Mucosa of descending colon (tissue), 3 donors: ENCODE measurements around the gene EPHX1. TPM values are rescaled to one million over a fixed set of nuclear protein-coding genes. Genes with fewer than 3 reads are reported as not detected.

Experiments used
- ATAC-seq: fragments of 200-7000 bp; cut with Tn5 transposase; one replicate; pipeline ENCODE4 v1.9.1; 2020; ENCODE audit warnings: mild to moderate bottlenecking, moderate library complexity
- DNase-seq, 3 donors: peaks; one replicate each; pipeline ENCODE4 v3.0.0-alpha.2; 2020
- H3K36me3 ChIP-seq: fragments of 200-600 bp; one replicate; pipeline ENCODE4 v1.8.0; 2021; ENCODE audit warnings: low read depth, mild to moderate bottlenecking
- H3K4me1 ChIP-seq: fragments of 200-600 bp; one replicate; pipeline ENCODE4 v1.8.0; 2021; ENCODE audit warnings: low read depth, mild to moderate bottlenecking
- H3K4me3 ChIP-seq: fragments of 200-600 bp; one replicate; pipeline ENCODE4 v1.8.0; 2021; ENCODE audit warnings: mild to moderate bottlenecking
- H3K9me3 ChIP-seq: fragments of 200-600 bp; one replicate; pipeline ENCODE4 v1.8.0; 2021; ENCODE audit warnings: mild to moderate bottlenecking
- intact Hi-C, 2 donors: fragments of 100-400 bp; cut with DNase I in 1 of 2; cut with micrococcal nuclease in 1 of 2; formaldehyde crosslinking; loops; one replicate each; pipeline versions ENCODE4 v1.11.0 to v1.11.1; 2022; cut with DNase I, micrococcal nuclease
- total RNA-seq, 3 donors: library from RNA; stranded (reverse); fragmentation: NEBNext Ultra II Directional in 2 of 3; extraction: Animal tissue kit (Norgen Biotek cat#: 25700) in 2 of 3; gene quantifications; one replicate each; pipeline versions ENCODE4 v1.2.1 to v1.2.4, GENCODE V29; 2021 to 2023
- TF ChIP-seq, protein P1 (sequence below): fragments of 200-600 bp; IDR thresholded peaks from one replicate; pipeline ENCODE4 v1.8.0; 2022; ENCODE audit warnings: antibody characterized with exemption, mild to moderate bottlenecking
- donor health status: DM: no; HTN: no; CAD: no; lungs with moderate emphysema.
- donor health status: DM: no; HTN: no; CAD: no.
- donor health status: DM: no; HTN: yes; CAD: no.

The EPHX1 gene
- total RNA-seq, 3 donors from 2014 or later: 48.8 to 86.3 (median 68.0) TPM

- DNase-seq (peak in 1 of 3 donors; percentile 10), ATAC-seq (no peak)
- Histone ChIP-seq H3K36me3 (no peaks in the 10 kb centered on the region), H3K9me3 (no peaks in the 10 kb centered on the region), H3K4me3 (no peak overlapping the region), H3K4me1 (no peaks in the 10 kb centered on the region)
- TF ChIP-seq, protein P1, sequence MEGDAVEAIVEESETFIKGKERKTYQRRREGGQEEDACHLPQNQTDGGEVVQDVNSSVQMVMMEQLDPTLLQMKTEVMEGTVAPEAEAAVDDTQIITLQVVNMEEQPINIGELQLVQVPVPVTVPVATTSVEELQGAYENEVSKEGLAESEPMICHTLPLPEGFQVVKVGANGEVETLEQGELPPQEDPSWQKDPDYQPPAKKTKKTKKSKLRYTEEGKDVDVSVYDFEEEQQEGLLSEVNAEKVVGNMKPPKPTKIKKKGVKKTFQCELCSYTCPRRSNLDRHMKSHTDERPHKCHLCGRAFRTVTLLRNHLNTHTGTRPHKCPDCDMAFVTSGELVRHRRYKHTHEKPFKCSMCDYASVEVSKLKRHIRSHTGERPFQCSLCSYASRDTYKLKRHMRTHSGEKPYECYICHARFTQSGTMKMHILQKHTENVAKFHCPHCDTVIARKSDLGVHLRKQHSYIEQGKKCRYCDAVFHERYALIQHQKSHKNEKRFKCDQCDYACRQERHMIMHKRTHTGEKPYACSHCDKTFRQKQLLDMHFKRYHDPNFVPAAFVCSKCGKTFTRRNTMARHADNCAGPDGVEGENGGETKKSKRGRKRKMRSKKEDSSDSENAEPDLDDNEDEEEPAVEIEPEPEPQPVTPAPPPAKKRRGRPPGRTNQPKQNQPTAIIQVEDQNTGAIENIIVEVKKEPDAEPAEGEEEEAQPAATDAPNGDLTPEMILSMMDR: no peak
- intact Hi-C loops: no loop called here
Observed at GRCh38 chr1:225863167-225863566, 53.2 kb downstream of the EPHX1 start.

DNA sequence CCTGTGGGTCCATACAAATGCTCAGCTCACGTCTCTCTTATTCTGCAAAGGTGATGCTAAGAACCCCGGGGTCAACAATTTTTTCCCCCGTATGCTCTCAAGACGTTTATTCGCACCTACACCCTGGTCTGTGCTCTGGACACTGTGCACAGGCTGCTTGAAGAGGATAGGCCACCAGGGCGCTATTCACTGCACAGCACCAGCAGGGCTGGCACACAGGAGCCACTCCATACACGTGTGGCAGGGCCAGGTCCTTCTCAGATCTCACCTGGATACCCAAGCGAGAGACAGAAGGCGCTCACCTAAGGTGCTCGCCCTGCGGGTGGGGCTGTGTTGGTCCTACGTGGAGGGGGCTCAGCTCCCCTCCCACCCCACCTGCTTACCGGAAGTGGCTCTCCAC lies 55.6 kb downstream of the EPHX1 start:
- TF ChIP-seq, protein P1: no peak
- DNase-seq (peak in 1 of 3 donors; percentile 49), ATAC-seq (peak; percentile 26)
- Histone ChIP-seq H3K4me3 (no peak overlapping the region), H3K9me3 (no peaks in the 10 kb centered on the region), H3K36me3 (peaks cover 3% of the 10 kb centered on the region), H3K4me1 (no peaks in the 10 kb centered on the region)
- intact Hi-C loops: no loop called here

DNA sequence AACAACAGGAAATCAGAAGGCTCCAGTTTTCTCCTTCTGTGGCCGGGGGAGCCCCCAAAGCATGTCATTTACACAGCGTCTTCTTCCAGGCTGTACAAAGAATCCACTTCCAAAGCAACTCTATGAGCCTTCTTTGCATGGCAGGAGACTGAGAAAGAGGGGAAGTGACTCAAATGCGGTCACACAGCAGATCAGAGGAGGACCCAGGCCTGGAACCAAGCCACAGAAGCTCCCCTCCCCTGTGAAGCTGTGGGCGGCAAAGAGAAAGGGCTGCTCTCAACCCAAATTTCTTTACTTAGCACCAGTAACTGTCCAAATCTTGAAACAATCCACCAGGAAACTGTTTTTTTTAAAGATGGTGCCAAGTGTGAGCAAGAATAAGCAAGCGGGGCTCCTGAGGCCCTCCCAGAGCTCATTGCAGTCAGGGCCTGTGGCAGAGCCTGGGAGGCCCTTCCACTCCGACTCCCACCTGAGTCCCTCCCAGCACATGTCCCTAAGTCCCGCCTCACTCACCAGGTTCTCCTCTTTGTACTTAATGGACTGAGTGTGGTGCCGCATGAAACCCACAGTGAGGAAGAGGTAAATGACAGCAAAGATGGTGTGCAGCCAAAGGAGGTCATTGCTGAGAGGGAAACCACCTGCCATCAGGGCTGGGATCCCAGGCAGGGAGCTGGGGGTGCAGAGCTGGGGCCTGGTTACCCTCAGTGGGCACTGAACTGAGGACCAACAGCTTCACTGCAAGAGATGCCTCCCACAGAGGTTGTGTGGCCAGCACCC lies 56.3 kb downstream of the EPHX1 start:
- TF ChIP-seq, protein P1: no peak
- Histone ChIP-seq H3K36me3 (peaks cover 3% of the 10 kb centered on the region), H3K9me3 (no peaks in the 10 kb centered on the region), H3K4me3 (no peak overlapping the region), H3K4me1 (no peaks in the 10 kb centered on the region)
- peak in 1 of 3 donors; percentile 50 for DNase-seq
- peak; percentile 46 for ATAC-seq
- intact Hi-C loops: no loop called here

GRCh38 chr1:225866981-225867380 lies 57.1 kb downstream of the EPHX1 start:
- H3K4me3 ChIP-seq: no peak overlapping the region
- H3K9me3 ChIP-seq: no peaks in the 10 kb centered on the region
- peaks cover 3% of the 10 kb centered on the region for H3K36me3 ChIP-seq
- H3K4me1 ChIP-seq: no peaks in the 10 kb centered on the region
- TF ChIP-seq, protein P1: no peak
- ATAC-seq (no peak), DNase-seq (peak in 1 of 3 donors; percentile 17)
- intact Hi-C loops: no loop called here

GRCh38 chr1:225868631-225869330 lies 58.9 kb downstream of the EPHX1 start:
- DNase-seq: peak in 1 of 3 donors; percentile 27
- TF ChIP-seq, protein P1: no peak
- intact Hi-C loops: no loop called here
- no peak for ATAC-seq
- Histone ChIP-seq H3K4me3 (no peak overlapping the region), H3K36me3 (peaks cover 3% of the 10 kb centered on the region), H3K9me3 (no peaks in the 10 kb centered on the region), H3K4me1 (no peaks in the 10 kb centered on the region)
